Lower lobe of right lung (tissue), 2 donors: ENCODE measurements around the gene CORO2B. TPM values are rescaled to one million over a fixed set of nuclear protein-coding genes. Genes with fewer than 3 reads are reported as not detected.

ENCODE experiments used
- ATAC-seq, 2 donors: fragments of 200-7000 bp; cut with Tn5 transposase; one replicate each; pipeline ENCODE4 v1.9.1; 2020 to 2022; ENCODE audit warnings: mild to moderate bottlenecking in 2 of 2, moderate library complexity in 2 of 2
- DNase-seq: peaks from one replicate; pipeline ENCODE4 v3.0.0-alpha.2; 2020
- H3K27ac ChIP-seq: fragments of 200-600 bp; one replicate; pipeline ENCODE4 v1.8.0; 2022
- H3K27me3 ChIP-seq: fragments of 200-600 bp; one replicate; pipeline ENCODE4 v1.8.0; 2022; ENCODE audit warnings: low read depth
- H3K36me3 ChIP-seq: fragments of 200-600 bp; one replicate; pipeline ENCODE4 v1.8.0; 2022; ENCODE audit warnings: mild to moderate bottlenecking
- H3K4me1 ChIP-seq: fragments of 200-600 bp; one replicate; pipeline ENCODE4 v1.8.0; 2022
- H3K4me3 ChIP-seq: fragments of 200-600 bp; one replicate; pipeline ENCODE4 v1.8.0; 2022; ENCODE audit warnings: mild to moderate bottlenecking
- H3K9me3 ChIP-seq: fragments of 200-600 bp; one replicate; pipeline ENCODE4 v1.8.0; 2022
- CTCF ChIP-seq: fragments of 200-600 bp; IDR thresholded peaks from one replicate; pipeline ENCODE4 v1.8.0; 2022; ENCODE audit warnings: antibody characterized with exemption, mild to moderate bottlenecking
- intact Hi-C: fragments of 100-400 bp; cut with DNase I; formaldehyde crosslinking; loops from one replicate; pipeline ENCODE4 v1.11.0; 2022
- total RNA-seq: library from RNA; stranded (reverse); fragmentation: NEBNext Ultra II Directional; extraction: Animal tissue kit (Norgen Biotek cat#: 25700); gene quantifications from one replicate; pipeline ENCODE4 v1.2.1, GENCODE V29; 2021
- donor health status: DM: no; HTN: yes; CAD: no; lungs with severe emphysema.

CORO2B gene
- total RNA-seq, 1 donor from 2014 or later: 6.8 TPM

- intact Hi-C loops: no loop called here
- DNase-seq (no peak), ATAC-seq (no peak)
- H3K9me3 ChIP-seq: no peaks in the 10 kb centered on the region
- H3K27me3 ChIP-seq: no peaks in the 10 kb centered on the region
- H3K27ac ChIP-seq: no peak overlapping the region
- H3K4me3 ChIP-seq: no peak overlapping the region
- no peaks in the 10 kb centered on the region for H3K36me3 ChIP-seq
- TF ChIP-seq CTCF: no peak
- H3K4me1 ChIP-seq: peaks cover 9% of the 10 kb centered on the region
Measured at GRCh38 chr15:68735610-68736009, 156.8 kb downstream of the CORO2B start.

GRCh38 chr15:68739390-68740080, 160.7 kb downstream of the CORO2B start:
- no peaks in the 10 kb centered on the region for H3K4me1 ChIP-seq
- ATAC-seq (no peak), DNase-seq (no peak)
- no peaks in the 10 kb centered on the region for H3K9me3 ChIP-seq
- no peaks in the 10 kb centered on the region for H3K36me3 ChIP-seq
- no peak overlapping the region for H3K4me3 ChIP-seq
- no peak for TF ChIP-seq CTCF
- H3K27me3 ChIP-seq: no peaks in the 10 kb centered on the region
- H3K27ac ChIP-seq: no peak overlapping the region
- intact Hi-C loops: no loop called here

- intact Hi-C loops: no loop called here
- ATAC-seq (no peak), DNase-seq (no peak)
- Histone ChIP-seq H3K27ac (no peak overlapping the region), H3K9me3 (no peaks in the 10 kb centered on the region), H3K4me1 (no peaks in the 10 kb centered on the region), H3K36me3 (no peaks in the 10 kb centered on the region), H3K27me3 (no peaks in the 10 kb centered on the region), H3K4me3 (no peak overlapping the region)
- no peak for TF ChIP-seq CTCF
Measured at GRCh38 chr15:68743256-68743655, 164.5 kb downstream of the CORO2B start.

GRCh38 chr15:68749365-68749764, 170.6 kb downstream of the CORO2B start:
- no peaks in the 10 kb centered on the region for H3K4me1 ChIP-seq
- TF ChIP-seq CTCF: no peak
- H3K36me3 ChIP-seq: no peaks in the 10 kb centered on the region
- ATAC-seq: no peak
- no peaks in the 10 kb centered on the region for H3K27me3 ChIP-seq
- intact Hi-C loops: no loop called here
- H3K4me3 ChIP-seq: no peak overlapping the region
- H3K9me3 ChIP-seq: no peaks in the 10 kb centered on the region
- DNase-seq: no peak
- H3K27ac ChIP-seq: no peak overlapping the region

- intact Hi-C loops: no loop called here
- Histone ChIP-seq H3K36me3 (no peaks in the 10 kb centered on the region), H3K27ac (no peak overlapping the region), H3K9me3 (no peaks in the 10 kb centered on the region), H3K4me1 (no peaks in the 10 kb centered on the region), H3K27me3 (no peaks in the 10 kb centered on the region), H3K4me3 (no peak overlapping the region)
- no peak for TF ChIP-seq CTCF
- DNase-seq (no peak), ATAC-seq (no peak)
Measured at GRCh38 chr15:68749793-68750192, 171.0 kb downstream of the CORO2B start.
